ENCODE data around the gene ZNF496. TPM values are rescaled to one million over a fixed set of nuclear protein-coding genes. Genes with fewer than 3 reads are reported as not detected.

The ZNF496 gene
- total RNA-seq, 1 experiment from 2014 or later: 66.5 TPM

GRCh38 chr1:247360991-247361731, 29.5 kb upstream of the ZNF496 start:
- peaks cover 7% of the 10 kb centered on the region for H3K9me3 ChIP-seq (ENCODE audit: control insufficient read depth, low read depth, low read length)
- WGBS (ENCODE audit: extremely low coverage, insufficient read length, low lambda C conversion rate): no CpG with 5 or more reads among the region's 11 CpGs
- Mint-ChIP-seq H3K36me3 (ENCODE audit: insufficient read depth in 1 of 3, low read depth in 3 of 3) (peaks cover 15 to 17% (median 16%) of the 10 kb centered on the region in 3 experiments), H3K27me3 (ENCODE audit: low read depth) (peaks cover 22% of the 10 kb centered on the region), H3K4me1 (peaks cover 26 to 28% of the 10 kb centered on the region in 2 experiments), H3K4me3 (no peak overlapping the region), H3K9me3 (peaks cover 31 to 33% of the 10 kb centered on the region in 2 experiments), H3K27ac (no peak overlapping the region)
- no peaks in the 10 kb centered on the region for H3K27me3 ChIP-seq (ENCODE audit: insufficient read depth, low read length)
- H2BK15ac ChIP-seq (ENCODE audit: low read depth, low read length): no peak overlapping the region
- H4K8ac ChIP-seq (replicated peaks; ENCODE audit: insufficient read length, low read depth, low read length): no peak overlapping the region
- H3K79me1 ChIP-seq (ENCODE audit: insufficient read depth, low read depth, low read length, poor library complexity, severe bottlenecking): no peaks in the 10 kb centered on the region
- H2BK5ac ChIP-seq (ENCODE audit: insufficient read length, low read length): no peak overlapping the region
- no peaks in the 10 kb centered on the region for H4K20me1 ChIP-seq (ENCODE audit: control insufficient read depth, insufficient read depth, insufficient read length)
- no peak overlapping the region for H3K4ac ChIP-seq (ENCODE audit: low read depth, low read length)
- H3K23me2 ChIP-seq (ENCODE audit: insufficient read length, low read depth, low read length, poor library complexity, severe bottlenecking): no peaks in the 10 kb centered on the region
- no peak overlapping the region for H2BK12ac ChIP-seq (ENCODE audit: insufficient read length, low read depth, low read length)
- no peak overlapping the region for H2BK120ac ChIP-seq (ENCODE audit: low read depth, low read length, poor library complexity, severe bottlenecking)
- H2BK20ac ChIP-seq (ENCODE audit: low read depth, low read length, poor library complexity, severe bottlenecking): no peak overlapping the region
- H3K79me2 ChIP-seq (ENCODE audit: insufficient read depth, low read length): no peaks in the 10 kb centered on the region
- no peak overlapping the region for H4K5ac ChIP-seq (ENCODE audit: insufficient read length, low read depth, low read length)
- peaks cover 3% of the 10 kb centered on the region; the same call in 1 of the 2 replicates for H3K4me1 ChIP-seq (ENCODE audit: insufficient read depth, low read length)
- H2AK5ac ChIP-seq (ENCODE audit: insufficient read length, low read length): no peak overlapping the region
- H2AFZ ChIP-seq (ENCODE audit: low read length): no peak overlapping the region
- H3K18ac ChIP-seq (ENCODE audit: insufficient read length, low read depth, low read length): no peak overlapping the region
- H3K9ac ChIP-seq (ENCODE audit: extremely low read depth, insufficient read length, low read length): no peak overlapping the region
- TF ChIP-seq CTCF (conservative IDR thresholded peaks at IDR 0.05): no peak
- H3K4me2 ChIP-seq (ENCODE audit: insufficient read depth, insufficient read length, low read length): no peak overlapping the region
- H4K91ac ChIP-seq (ENCODE audit: insufficient read length, low read depth, low read length): no peak overlapping the region
- H3T11ph ChIP-seq (ENCODE audit: low read length): no peak overlapping the region
- H3K14ac ChIP-seq (ENCODE audit: insufficient read depth, low read length): no peak overlapping the region
- no peak overlapping the region for H3K27ac ChIP-seq (ENCODE audit: insufficient read length, low read depth, low read length)
- H3K56ac ChIP-seq (ENCODE audit: insufficient read length, low read depth, low read length): no peak overlapping the region
- no peak overlapping the region for H3K23ac ChIP-seq (ENCODE audit: insufficient read length, low read depth, low read length)
- DNase-seq: no peak

Data from H9 (cell line).